GM18526 (cell line): Measurements from ENCODE around the gene OR1I1.

Source experiments
- POLR2A ChIP-seq: IDR thresholded peaks from 3 replicates; pipeline ENCODE4 v1.6.1; 2011; ENCODE audit not compliant: insufficient read length; ENCODE audit errors: extremely low read depth

OR1I1 gene

GRCh38 chr19:15110418-15110815 is 28.4 kb downstream of the OR1I1 start:
- no peak for TF ChIP-seq POLR2A

- TF ChIP-seq POLR2A: no peak
Observed at GRCh38 chr19:15111758-15112157, 29.7 kb downstream of the OR1I1 start.

- TF ChIP-seq POLR2A: no peak
Observed at GRCh38 chr19:15112385-15112784, 30.4 kb downstream of the OR1I1 start.

GRCh38 chr19:15113245-15114152 is 31.5 kb downstream of the OR1I1 start:
- no peak for TF ChIP-seq POLR2A

- no peak for TF ChIP-seq POLR2A
Observed at GRCh38 chr19:15114153-15114540, 32.1 kb downstream of the OR1I1 start.

- TF ChIP-seq POLR2A: no peak
Observed at GRCh38 chr19:15115080-15115479, 33.1 kb downstream of the OR1I1 start.

GRCh38 chr19:15115762-15116615 is 34.0 kb downstream of the OR1I1 start:
- no peak for TF ChIP-seq POLR2A

GRCh38 chr19:15116856-15117255 is 34.8 kb downstream of the OR1I1 start:
- no peak for TF ChIP-seq POLR2A

- TF ChIP-seq POLR2A: no peak
Observed at GRCh38 chr19:15118248-15118647, 36.2 kb downstream of the OR1I1 start.

- no peak for TF ChIP-seq POLR2A
Observed at GRCh38 chr19:15118789-15119494, 36.9 kb downstream of the OR1I1 start.

- TF ChIP-seq POLR2A: no peak
Observed at GRCh38 chr19:15120135-15121026, 38.4 kb downstream of the OR1I1 start.

GRCh38 chr19:15122331-15123030 is 40.5 kb downstream of the OR1I1 start:
- no peak for TF ChIP-seq POLR2A

- no peak for TF ChIP-seq POLR2A
Observed at GRCh38 chr19:15123031-15123890, 41.2 kb downstream of the OR1I1 start.
